H1 (cell line): ENCODE measurements around the gene HS3ST3B1. TPM values are rescaled to one million over a fixed set of nuclear protein-coding genes. Genes with fewer than 3 reads are reported as not detected.
A peak's percentile ranks its signal among the peaks of the same experiment; 100 is the strongest.

Experiments used
- BACH1 ChIP-seq: IDR thresholded peaks from 2 replicates; pipeline ENCODE4 v1.6.1; 2012; ENCODE audit warnings: low read length, improper control_type of control experiment
- CHD2 ChIP-seq: IDR thresholded peaks from 2 replicates; pipeline ENCODE4 v1.6.1; 2012; ENCODE audit warnings: low read length, improper control_type of control experiment
- FOSL1 ChIP-seq: IDR thresholded peaks from 2 replicates; pipeline ENCODE4 v1.6.1; 2011; ENCODE audit warnings: mild to moderate bottlenecking, low read depth, low read length, moderate library complexity; ENCODE audit not compliant: insufficient read depth
- HDAC2 ChIP-seq, 2 experiments: fragments of 300-600 bp in 1 of 2; sonication (generic) in 1 of 2; IDR thresholded peaks; 2 replicates each; pipeline ENCODE4 v1.6.1; 2011 to 2012; ENCODE audit warnings: low read depth in 2 of 2, low read length in 2 of 2, mild to moderate bottlenecking in 2 of 2, moderate library complexity in 2 of 2, borderline replicate concordance in 1 of 2, inconsistent platforms in 1 of 2
- JUN ChIP-seq: IDR thresholded peaks from 2 replicates; pipeline ENCODE4 v1.6.1; 2011; ENCODE audit warnings: low read depth, mild to moderate bottlenecking, improper control_type of control experiment, low read length
- NRF1 ChIP-seq: IDR thresholded peaks from 2 replicates; pipeline ENCODE4 v1.6.1; 2011; ENCODE audit warnings: mild to moderate bottlenecking, low read depth, low read length, improper control_type of control experiment
- POU5F1 ChIP-seq: IDR thresholded peaks from 2 replicates; pipeline ENCODE4 v1.6.1; 2011; ENCODE audit warnings: low read depth, mild to moderate bottlenecking, low read length, moderate library complexity
- RBBP5 ChIP-seq: IDR thresholded peaks from 2 replicates; pipeline ENCODE4 v1.7.1; 2012; ENCODE audit warnings: low read depth, mild to moderate bottlenecking, inconsistent platforms, low read length, moderate library complexity, borderline replicate concordance
- RXRA ChIP-seq: IDR thresholded peaks from 2 replicates; pipeline ENCODE4 v1.6.1; 2011; ENCODE audit warnings: low read depth, mild to moderate bottlenecking, low read length, moderate library complexity; ENCODE audit not compliant: insufficient read depth
- SAP30 ChIP-seq: fragments of 300-600 bp; sonication (generic); IDR thresholded peaks from 2 replicates; pipeline ENCODE4 v1.7.1; 2012; ENCODE audit warnings: low read length, moderate library complexity, mild to moderate bottlenecking, inconsistent platforms; ENCODE audit not compliant: insufficient read depth, insufficient replicate concordance
- YY1 ChIP-seq: IDR thresholded peaks from 2 replicates; pipeline ENCODE4 v1.6.1; 2011; ENCODE audit warnings: low read depth, mild to moderate bottlenecking, low read length
- polyA plus RNA-seq, 7 experiments: library from polyadenylated mRNA; depleted of rRNA in 3 of 7; stranded (reverse) in 5 of 7; unstranded in 2 of 7; fragments of >200 nt in 5 of 7; fragments of 200-250 nt in 2 of 7; gene quantifications; 1 replicate in 5 of 7; 2 replicates in 1 of 7; 4 replicates in 1 of 7; pipeline versions ENCODE4 v1.2.1 to v1.2.3, GENCODE V29; 2011 to 2013; ENCODE audit warnings: missing spikeins in 2 of 7, mixed read lengths in 2 of 7
- total RNA-seq: library from RNA; stranded (reverse); fragmentation: NEBNext Ultra II Directional; extraction: Animal tissue kit (Norgen Biotek cat#: 25700); gene quantifications from 2 replicates; pipeline ENCODE4 v1.2.1, GENCODE V29; 2021
- TF ChIP-seq, protein P1 (sequence below): IDR thresholded peaks from 2 replicates; pipeline ENCODE4 v1.6.1; 2012; ENCODE audit warnings: inconsistent platforms
- TF ChIP-seq, protein P2 (sequence below): IDR thresholded peaks from 2 replicates; pipeline ENCODE4 v1.6.1; 2012; ENCODE audit warnings: low read length, inconsistent platforms

HS3ST3B1 gene
- total and polyA plus RNA-seq, 2 of the 8 experiments (the other 6 are each of a cell fraction or from before 2014, with no cell fraction given), result 4.7 to 14.4 TPM

DNA sequence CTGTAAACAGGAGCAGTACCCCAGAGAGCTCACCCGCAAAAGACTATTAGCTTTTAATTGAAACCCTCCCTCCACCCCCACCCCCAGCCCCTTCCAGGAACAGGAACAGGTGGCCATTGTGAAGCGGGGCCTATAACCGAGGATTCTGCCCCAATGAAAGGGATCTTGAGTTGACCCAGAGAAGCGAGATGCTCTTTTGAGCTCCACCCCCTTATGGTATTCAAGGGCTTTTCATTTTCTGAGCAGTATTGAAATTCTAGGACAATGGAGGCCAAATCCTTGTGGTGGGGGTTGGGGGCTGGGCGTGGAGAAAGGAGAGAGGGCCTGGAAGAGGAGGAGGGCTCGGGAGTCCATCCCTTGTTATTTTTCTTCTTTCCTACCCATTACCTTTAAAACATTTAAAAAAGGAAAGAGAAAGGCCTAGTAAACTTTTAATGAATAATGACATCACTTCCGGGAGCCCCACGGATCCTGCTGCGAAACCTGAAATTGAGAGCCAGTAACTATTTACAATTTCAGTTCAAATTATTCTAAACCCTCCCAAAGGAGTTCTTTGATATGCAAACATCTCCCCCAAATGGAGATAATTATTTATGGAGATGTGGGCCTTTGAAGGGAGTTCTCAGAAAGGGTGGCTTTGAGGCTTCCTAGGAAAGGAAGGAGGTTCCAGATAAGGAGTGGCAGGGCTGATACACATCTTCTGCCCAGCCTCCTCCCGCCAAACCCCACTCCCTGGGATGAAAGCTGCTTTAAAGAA, 30.5 kb downstream of the HS3ST3B1 start (continued):
- TF ChIP-seq JUN (no peak), RXRA (no peak), NRF1 (no peak), HDAC2 (IDR thresholded peaks at IDR 0.05; ENCODE audit: borderline replicate concordance in 1 of 2, low read depth in 2 of 2, low read length in 2 of 2) (no peak), RBBP5 (no peak), POU5F1 (no peak), CHD2 (no peak), FOSL1 (no peak), BACH1 (no peak), YY1 (0 out of 2 replicates have a peak, but pooled peaks have one; percentile 29), SAP30 (no peak)
- TF ChIP-seq, protein P1, sequence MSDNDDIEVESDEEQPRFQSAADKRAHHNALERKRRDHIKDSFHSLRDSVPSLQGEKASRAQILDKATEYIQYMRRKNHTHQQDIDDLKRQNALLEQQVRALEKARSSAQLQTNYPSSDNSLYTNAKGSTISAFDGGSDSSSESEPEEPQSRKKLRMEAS, result no peak
- TF ChIP-seq, protein P2, sequence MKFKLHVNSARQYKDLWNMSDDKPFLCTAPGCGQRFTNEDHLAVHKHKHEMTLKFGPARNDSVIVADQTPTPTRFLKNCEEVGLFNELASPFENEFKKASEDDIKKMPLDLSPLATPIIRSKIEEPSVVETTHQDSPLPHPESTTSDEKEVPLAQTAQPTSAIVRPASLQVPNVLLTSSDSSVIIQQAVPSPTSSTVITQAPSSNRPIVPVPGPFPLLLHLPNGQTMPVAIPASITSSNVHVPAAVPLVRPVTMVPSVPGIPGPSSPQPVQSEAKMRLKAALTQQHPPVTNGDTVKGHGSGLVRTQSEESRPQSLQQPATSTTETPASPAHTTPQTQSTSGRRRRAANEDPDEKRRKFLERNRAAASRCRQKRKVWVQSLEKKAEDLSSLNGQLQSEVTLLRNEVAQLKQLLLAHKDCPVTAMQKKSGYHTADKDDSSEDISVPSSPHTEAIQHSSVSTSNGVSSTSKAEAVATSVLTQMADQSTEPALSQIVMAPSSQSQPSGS, result peak; percentile 63; the same call in 1 of the 2 replicates
